NCI-H187 (cell line): ENCODE results near the gene ENGASE.
A peak's percentile ranks its signal among the peaks of the same experiment; 100 is the strongest.
"Not testable (repeated sequence)": the region's sequence is repeated elsewhere in the genome, so short reads cannot be mapped to it uniquely, and the experiment has no call there.

Experiments used
- DNase-seq, 2 experiments: peaks; one replicate each; lab custom pipeline; 2025; lab: John Stamatoyannopoulos, UW

ENGASE gene

GRCh38 chr17:79053251-79053925 lies 21.2 kb upstream of the ENGASE start:
- DNase-seq = no peak

- DNase-seq = no peak
These were observed 20.2 kb upstream of the ENGASE start for GRCh38 chr17:79054200-79054960.

- DNase-seq = no peak
These were observed 19.4 kb upstream of the ENGASE start for GRCh38 chr17:79055197-79055596.

GRCh38 chr17:79057737-79058385 lies 16.8 kb upstream of the ENGASE start:
- no peak for DNase-seq

- DNase-seq = no peak
These were observed 11.9 kb upstream of the ENGASE start for GRCh38 chr17:79062691-79063090.

GRCh38 chr17:79064026-79064425 lies 10.6 kb upstream of the ENGASE start:
- DNase-seq = no peak

GRCh38 chr17:79065105-79065670 lies 9.4 kb upstream of the ENGASE start:
- peak in 1 of 2 experiments; percentile 52 for DNase-seq

GRCh38 chr17:79066963-79067362 lies 7.7 kb upstream of the ENGASE start:
- DNase-seq = no peak

GRCh38 chr17:79070266-79070880 lies 4.3 kb upstream of the ENGASE start:
- DNase-seq = no peak

GRCh38 chr17:79071161-79071740 lies 3.4 kb upstream of the ENGASE start:
- no peak for DNase-seq

- no peak for DNase-seq
These were observed 2.1 kb upstream of the ENGASE start for GRCh38 chr17:79072544-79072943.

GRCh38 chr17:79073016-79073705 lies 1.5 kb upstream of the ENGASE start:
- no peak for DNase-seq

GRCh38 chr17:79073706-79074088 lies 927 bp upstream of the ENGASE start:
- DNase-seq = no peak

GRCh38 chr17:79074121-79074648 lies 439 bp upstream of the ENGASE start:
- not testable (repeated sequence) for DNase-seq

- no peak for DNase-seq
These were observed 774 bp downstream of the ENGASE start for GRCh38 chr17:79075446-79075750.

GRCh38 chr17:79075861-79076406 lies 1.3 kb downstream of the ENGASE start:
- DNase-seq = no peak

- DNase-seq = no peak
These were observed 3.0 kb downstream of the ENGASE start for GRCh38 chr17:79077587-79077986.

GRCh38 chr17:79078476-79079190 lies 4.0 kb downstream of the ENGASE start:
- no peak for DNase-seq

- no peak for DNase-seq
These were observed 5.0 kb downstream of the ENGASE start for GRCh38 chr17:79079421-79080200.
